Measurements from ENCODE around the gene ARSD.

DNA sequence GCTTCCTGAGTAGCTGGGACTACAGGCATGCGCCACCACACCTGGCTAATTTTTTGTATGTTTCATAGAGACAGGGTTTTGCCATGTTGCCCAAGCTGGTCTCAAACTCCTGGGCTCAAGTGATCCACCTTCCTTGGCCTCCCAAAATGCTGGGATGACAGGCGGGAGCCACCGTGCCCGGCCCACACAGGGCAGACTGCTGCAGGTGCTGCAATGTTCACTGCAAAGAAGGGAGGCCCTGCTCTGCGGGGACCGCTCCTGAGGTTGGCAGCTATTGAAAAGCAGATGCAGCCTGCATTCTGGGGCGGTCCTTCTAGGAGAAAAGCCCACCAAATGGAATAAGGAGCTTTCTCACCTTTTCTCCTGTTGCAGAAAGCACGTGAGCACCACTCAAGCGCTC lies 5.0 kb downstream of the ARSD start:
- TF ChIP-seq CTCF (IDR thresholded peaks at IDR 0.05) (no peak), POLR2A (IDR thresholded peaks at IDR 0.05) (no peak)
